OCI-LY1 (cell line): ENCODE measurements around the gene IQSEC1.

Experiments used
- H2AFZ ChIP-seq: fragments of 200-600 bp; sonication (generic), shearing (Covaris generic); 2 replicates; pipeline ENCODE4 v1.6.0; 2014; ENCODE audit warnings: antibody characterized with exemption, mild to moderate bottlenecking, low read length
- H3F3A ChIP-seq: fragments of 200-600 bp; sonication (generic), shearing (Covaris generic); 2 replicates; pipeline ENCODE4 v1.6.0; 2014; ENCODE audit warnings: mild to moderate bottlenecking, antibody characterized with exemption, low read length, moderate library complexity; ENCODE audit not compliant: insufficient read depth
- H3K27ac ChIP-seq: fragments of 200-600 bp; sonication (generic); 2 replicates; pipeline ENCODE4 v1.5.1; 2014; ENCODE audit warnings: low read length, mixed run types, mild to moderate bottlenecking, low read depth; ENCODE audit not compliant: poor library complexity, severe bottlenecking
- H3K27me3 ChIP-seq: fragments of 200-600 bp; sonication (generic); 2 replicates; pipeline ENCODE4 v1.6.0; 2014; ENCODE audit warnings: antibody characterized with exemption, mild to moderate bottlenecking, low read length, moderate library complexity; ENCODE audit not compliant: insufficient read depth
- H3K36me3 ChIP-seq: fragments of 200-600 bp; sonication (generic); 2 replicates; pipeline ENCODE4 v1.6.1; 2014; ENCODE audit warnings: mild to moderate bottlenecking, antibody characterized with exemption, low read length, moderate library complexity, mixed read lengths; ENCODE audit not compliant: insufficient read depth
- H3K4me1 ChIP-seq: fragments of 200-600 bp; sonication (generic); 2 replicates; pipeline ENCODE4 v1.5.1; 2014; ENCODE audit warnings: mild to moderate bottlenecking, low read length, moderate library complexity; ENCODE audit not compliant: insufficient read depth, severe bottlenecking
- H3K4me2 ChIP-seq: fragments of 200-600 bp; sonication (generic), shearing (Covaris generic); 2 replicates; pipeline ENCODE4 v1.6.1; 2014; ENCODE audit warnings: low read length
- H3K4me3 ChIP-seq: fragments of 200-600 bp; sonication (generic); 2 replicates; pipeline ENCODE4 v1.5.1; 2014; ENCODE audit warnings: low read length, low read depth, mild to moderate bottlenecking, mixed read lengths; ENCODE audit not compliant: poor library complexity, severe bottlenecking
- H3K79me2 ChIP-seq: fragments of 200-600 bp; shearing (Covaris generic); 2 replicates; pipeline ENCODE4 v1.6.1; 2016; ENCODE audit warnings: mixed run types, low read length, mixed read lengths; ENCODE audit not compliant: insufficient read depth
- H3K9ac ChIP-seq: fragments of 200-600 bp; sonication (generic), shearing (Covaris generic); 2 replicates; pipeline ENCODE4 v1.6.1; 2014; ENCODE audit warnings: mild to moderate bottlenecking, low read length, mixed read lengths
- H3K9me2 ChIP-seq: fragments of 200-600 bp; sonication (generic), shearing (Covaris generic); 2 replicates; pipeline ENCODE4 v1.6.1; 2014; ENCODE audit warnings: low read depth, mild to moderate bottlenecking, low read length, mixed read lengths
- H3K9me3 ChIP-seq: fragments of 200-600 bp; shearing (Covaris generic); 2 replicates; pipeline ENCODE4 v1.6.1; 2014; ENCODE audit warnings: low read length, mixed read lengths
- H4K20me1 ChIP-seq: fragments of 200-600 bp; sonication (generic), shearing (Covaris generic); 2 replicates; pipeline ENCODE4 v1.6.0; 2016; ENCODE audit warnings: mild to moderate bottlenecking, low read length; ENCODE audit not compliant: insufficient read depth
- EZH2 ChIP-seq: fragments of 200-600 bp; sonication (generic), shearing (Covaris generic); IDR thresholded peaks from 2 replicates; pipeline ENCODE4 v1.8.0; 2017; ENCODE audit warnings: borderline replicate concordance, mixed run types, mild to moderate bottlenecking, antibody characterized with exemption, low read length, moderate library complexity, mixed read lengths
- TF ChIP-seq, protein P1 (sequence below): fragments of 200-600 bp; sonication (generic), shearing (Covaris generic); IDR thresholded peaks from 2 replicates; pipeline ENCODE4 v1.5.1; 2017; ENCODE audit warnings: mild to moderate bottlenecking, antibody characterized with exemption, low read length, moderate library complexity, mixed read lengths

The IQSEC1 gene

DNA sequence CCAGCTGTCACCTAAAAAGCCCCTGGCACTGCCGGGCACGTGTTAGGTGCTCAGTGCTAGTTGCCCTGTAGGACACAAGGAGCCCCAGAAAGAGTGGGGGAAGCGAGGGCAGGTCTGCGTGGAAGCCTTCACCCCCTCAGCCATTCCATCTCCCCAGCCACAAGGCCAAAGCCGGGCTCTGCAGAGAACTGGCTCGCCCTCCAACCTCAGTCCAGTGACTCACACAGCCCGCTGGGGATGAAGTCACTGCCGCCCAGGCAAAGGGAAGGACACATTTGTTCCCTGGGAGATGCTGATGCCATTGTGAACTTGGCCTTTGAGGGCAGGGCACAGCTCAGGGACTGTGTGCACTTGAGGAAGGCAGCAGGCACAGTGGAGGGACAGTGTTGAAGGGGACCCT, 48.1 kb downstream of the IQSEC1 start:
- peaks cover 6% of the 10 kb centered on the region; the same call in 1 of the 2 replicates for H3K27me3 ChIP-seq
- no peaks in the 10 kb centered on the region for H3K4me1 ChIP-seq
- H2AFZ ChIP-seq, result no peak overlapping the region
- no peak overlapping the region for H3K4me2 ChIP-seq
- TF ChIP-seq EZH2, result no peak
- TF ChIP-seq, protein P1, sequence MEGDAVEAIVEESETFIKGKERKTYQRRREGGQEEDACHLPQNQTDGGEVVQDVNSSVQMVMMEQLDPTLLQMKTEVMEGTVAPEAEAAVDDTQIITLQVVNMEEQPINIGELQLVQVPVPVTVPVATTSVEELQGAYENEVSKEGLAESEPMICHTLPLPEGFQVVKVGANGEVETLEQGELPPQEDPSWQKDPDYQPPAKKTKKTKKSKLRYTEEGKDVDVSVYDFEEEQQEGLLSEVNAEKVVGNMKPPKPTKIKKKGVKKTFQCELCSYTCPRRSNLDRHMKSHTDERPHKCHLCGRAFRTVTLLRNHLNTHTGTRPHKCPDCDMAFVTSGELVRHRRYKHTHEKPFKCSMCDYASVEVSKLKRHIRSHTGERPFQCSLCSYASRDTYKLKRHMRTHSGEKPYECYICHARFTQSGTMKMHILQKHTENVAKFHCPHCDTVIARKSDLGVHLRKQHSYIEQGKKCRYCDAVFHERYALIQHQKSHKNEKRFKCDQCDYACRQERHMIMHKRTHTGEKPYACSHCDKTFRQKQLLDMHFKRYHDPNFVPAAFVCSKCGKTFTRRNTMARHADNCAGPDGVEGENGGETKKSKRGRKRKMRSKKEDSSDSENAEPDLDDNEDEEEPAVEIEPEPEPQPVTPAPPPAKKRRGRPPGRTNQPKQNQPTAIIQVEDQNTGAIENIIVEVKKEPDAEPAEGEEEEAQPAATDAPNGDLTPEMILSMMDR, result no peak
- no peaks in the 10 kb centered on the region for H3K9me3 ChIP-seq
- no peak overlapping the region for H3K9ac ChIP-seq
- no peak overlapping the region for H3K27ac ChIP-seq
- no peaks in the 10 kb centered on the region for H3K9me2 ChIP-seq
- no peaks in the 10 kb centered on the region for H3F3A ChIP-seq
- H3K4me3 ChIP-seq, result no peak overlapping the region
- H3K36me3 ChIP-seq, result no peaks in the 10 kb centered on the region
- H3K79me2 ChIP-seq, result no peaks in the 10 kb centered on the region
- H4K20me1 ChIP-seq, result no peaks in the 10 kb centered on the region

DNA sequence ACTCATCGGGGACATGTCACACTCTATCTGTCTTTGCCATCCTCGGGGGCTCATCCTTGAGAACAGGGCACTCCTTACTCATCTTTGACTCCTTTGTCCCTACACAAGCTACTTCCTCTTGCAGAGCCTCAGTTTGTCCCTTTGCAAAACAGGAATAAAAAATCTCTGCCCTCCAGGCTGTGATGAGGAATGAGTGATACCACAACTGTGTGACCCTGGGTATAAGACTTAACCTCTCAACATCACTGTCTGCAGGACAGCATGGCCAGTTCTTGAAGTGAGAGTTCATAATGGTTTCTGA, 48.5 kb downstream of the IQSEC1 start:
- Histone ChIP-seq H3K79me2 (no peaks in the 10 kb centered on the region), H3F3A (no peaks in the 10 kb centered on the region), H2AFZ (no peak overlapping the region), H3K9me2 (no peaks in the 10 kb centered on the region), H4K20me1 (no peaks in the 10 kb centered on the region), H3K4me2 (no peak overlapping the region), H3K9me3 (no peaks in the 10 kb centered on the region), H3K9ac (no peak overlapping the region), H3K27ac (no peak overlapping the region), H3K27me3 (peaks cover 6% of the 10 kb centered on the region; the same call in 1 of the 2 replicates), H3K4me1 (no peaks in the 10 kb centered on the region), H3K36me3 (no peaks in the 10 kb centered on the region), H3K4me3 (no peak overlapping the region)
- no peak for TF ChIP-seq EZH2
- TF ChIP-seq, protein P1, result no peak

DNA sequence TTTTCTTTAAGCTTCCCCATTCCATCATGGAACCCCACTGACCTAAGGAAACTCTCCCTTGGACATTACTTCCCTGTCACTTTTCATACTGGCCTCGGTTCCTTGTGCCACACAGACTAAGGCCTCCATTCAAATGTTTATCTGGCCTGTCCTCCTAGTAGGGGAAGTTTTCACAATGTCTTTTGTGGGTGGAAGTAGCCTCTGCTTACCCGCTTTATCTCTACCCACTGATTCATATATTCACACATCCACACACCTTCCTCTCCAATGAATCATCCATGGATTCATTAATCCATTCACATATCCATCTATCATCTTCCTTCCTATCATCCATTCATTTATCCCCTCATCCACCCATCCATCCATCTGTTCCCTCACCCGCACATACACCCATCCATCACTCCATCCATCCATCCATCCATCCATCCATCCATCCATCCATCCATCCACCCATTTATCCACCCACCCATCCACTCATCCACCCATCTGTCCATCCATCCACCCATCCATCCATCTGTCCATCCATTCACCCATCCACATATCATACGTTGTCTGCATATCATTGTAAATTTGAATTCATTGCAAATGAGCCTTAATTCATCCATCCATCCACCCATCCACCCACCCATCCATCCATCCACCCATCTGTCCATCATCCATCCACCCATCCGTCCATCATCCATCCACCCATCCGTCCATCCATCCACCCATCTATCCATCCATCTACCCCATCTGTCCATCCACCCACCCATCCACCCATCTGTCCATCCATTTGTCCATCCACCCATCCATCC, 49.1 kb downstream of the IQSEC1 start:
- no peaks in the 10 kb centered on the region for H3K9me3 ChIP-seq
- no peaks in the 10 kb centered on the region for H3K36me3 ChIP-seq
- no peak overlapping the region for H3K9ac ChIP-seq
- TF ChIP-seq, protein P1, result no peak
- no peak for TF ChIP-seq EZH2
- H3K9me2 ChIP-seq, result no peaks in the 10 kb centered on the region
- H3K27ac ChIP-seq, result no peak overlapping the region
- H3F3A ChIP-seq, result no peaks in the 10 kb centered on the region
- no peak overlapping the region for H3K4me3 ChIP-seq
- H3K27me3 ChIP-seq, result peaks cover 6% of the 10 kb centered on the region; the same call in 1 of the 2 replicates
- H2AFZ ChIP-seq, result no peak overlapping the region
- H3K4me2 ChIP-seq, result no peak overlapping the region
- H4K20me1 ChIP-seq, result no peaks in the 10 kb centered on the region
- H3K4me1 ChIP-seq, result no peaks in the 10 kb centered on the region
- no peaks in the 10 kb centered on the region for H3K79me2 ChIP-seq
